NCI-H446 treated with DMSO at 0.1 percent for 48 hours (cell line): ENCODE measurements around the gene TEPSIN.

Experiments
- DNase-seq: peaks from one replicate; lab custom pipeline; 2025; lab: John Stamatoyannopoulos, UW

Gene TEPSIN

DNA sequence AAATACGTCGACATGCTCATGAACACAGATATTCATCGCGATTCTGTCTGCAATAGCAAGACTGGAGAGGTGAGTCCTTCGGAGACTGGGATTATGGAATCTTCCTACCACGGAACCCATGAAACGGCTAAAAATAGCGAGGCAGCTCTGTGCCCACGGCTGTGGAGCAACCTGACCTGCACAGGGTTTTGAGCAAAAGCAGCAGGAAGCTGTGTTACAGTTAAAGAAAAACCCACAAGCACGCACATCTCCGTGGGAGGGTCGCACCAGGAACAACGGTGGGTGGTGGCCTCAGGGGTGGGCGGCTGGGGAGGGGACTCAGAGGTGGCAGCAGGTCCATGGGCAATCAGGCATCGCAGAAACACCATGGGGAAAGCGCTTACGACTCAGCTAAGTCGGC lies 31.4 kb upstream of the TEPSIN start:
- DNase-seq, result no peak

DNA sequence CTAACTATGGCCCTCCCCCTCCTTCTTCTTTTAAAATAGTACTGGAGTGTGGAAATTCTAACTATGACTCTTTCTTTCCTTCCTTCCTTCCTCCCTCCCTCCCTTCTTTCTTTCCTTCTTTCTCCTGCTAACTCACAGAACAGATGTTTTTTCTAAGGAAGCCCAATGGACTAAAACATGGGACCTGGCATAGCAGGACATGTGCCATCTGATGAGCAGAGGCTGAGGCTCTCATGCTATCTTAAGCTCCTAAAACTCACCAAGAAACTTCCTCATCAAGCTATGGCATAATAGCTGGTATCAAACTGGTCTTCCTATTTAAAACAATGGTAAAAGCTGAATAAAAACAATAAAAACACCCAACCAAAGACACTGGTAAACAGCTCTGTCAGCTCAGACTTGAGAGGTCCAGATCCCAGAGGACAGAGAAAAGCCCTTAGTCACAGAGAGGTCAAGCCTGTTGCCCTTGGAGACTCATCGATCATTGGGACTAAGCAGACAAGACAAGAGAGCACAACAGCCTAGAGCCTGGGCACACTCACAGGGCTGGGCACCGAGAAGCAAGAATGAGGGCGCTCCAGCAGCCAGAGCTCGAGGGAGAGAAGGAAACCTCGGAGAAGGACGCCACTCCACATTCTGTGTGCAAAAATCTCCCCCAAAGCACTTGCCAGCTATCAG lies 28.7 kb upstream of the TEPSIN start:
- no peak for DNase-seq

DNA sequence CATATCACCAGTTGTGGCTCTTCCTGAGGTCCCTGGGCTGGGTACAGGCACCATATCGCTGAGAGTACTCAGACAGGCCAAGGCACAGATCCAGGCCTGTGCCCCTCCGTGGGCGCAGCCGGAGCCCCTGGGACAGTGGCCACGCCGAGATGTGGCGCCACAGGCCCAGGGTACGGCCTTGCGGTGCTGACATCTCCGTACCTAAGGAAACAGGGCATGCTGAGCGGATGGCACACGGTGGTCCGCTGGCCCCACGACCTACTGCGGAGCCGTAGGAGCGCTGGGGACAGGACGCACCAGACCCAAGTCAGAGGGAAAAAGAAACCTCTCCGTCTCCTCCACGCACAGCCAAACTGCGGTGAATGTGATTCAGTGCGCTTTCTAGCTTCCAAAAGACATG lies 26.7 kb upstream of the TEPSIN start:
- no peak for DNase-seq

DNA sequence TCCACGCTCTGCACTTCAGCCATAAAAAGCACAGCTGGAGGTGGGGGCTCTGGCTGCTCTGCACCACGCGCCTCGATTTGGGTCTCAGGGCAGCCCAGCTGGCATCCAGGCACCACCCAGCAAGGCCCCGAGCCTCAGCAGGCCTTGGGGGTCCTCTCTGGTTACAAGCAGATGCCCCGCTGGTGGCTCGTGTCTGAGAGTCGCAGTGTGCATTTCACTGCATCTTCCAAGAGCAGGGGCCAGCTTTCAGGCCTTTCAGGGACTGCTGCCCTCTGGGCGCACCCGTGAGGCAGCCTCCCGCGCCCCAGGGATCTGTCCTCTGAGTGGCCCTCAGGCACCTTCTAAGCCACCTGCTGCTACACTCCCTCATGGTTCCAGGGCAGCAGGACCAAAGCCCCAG lies 25.8 kb upstream of the TEPSIN start:
- no peak for DNase-seq

DNA sequence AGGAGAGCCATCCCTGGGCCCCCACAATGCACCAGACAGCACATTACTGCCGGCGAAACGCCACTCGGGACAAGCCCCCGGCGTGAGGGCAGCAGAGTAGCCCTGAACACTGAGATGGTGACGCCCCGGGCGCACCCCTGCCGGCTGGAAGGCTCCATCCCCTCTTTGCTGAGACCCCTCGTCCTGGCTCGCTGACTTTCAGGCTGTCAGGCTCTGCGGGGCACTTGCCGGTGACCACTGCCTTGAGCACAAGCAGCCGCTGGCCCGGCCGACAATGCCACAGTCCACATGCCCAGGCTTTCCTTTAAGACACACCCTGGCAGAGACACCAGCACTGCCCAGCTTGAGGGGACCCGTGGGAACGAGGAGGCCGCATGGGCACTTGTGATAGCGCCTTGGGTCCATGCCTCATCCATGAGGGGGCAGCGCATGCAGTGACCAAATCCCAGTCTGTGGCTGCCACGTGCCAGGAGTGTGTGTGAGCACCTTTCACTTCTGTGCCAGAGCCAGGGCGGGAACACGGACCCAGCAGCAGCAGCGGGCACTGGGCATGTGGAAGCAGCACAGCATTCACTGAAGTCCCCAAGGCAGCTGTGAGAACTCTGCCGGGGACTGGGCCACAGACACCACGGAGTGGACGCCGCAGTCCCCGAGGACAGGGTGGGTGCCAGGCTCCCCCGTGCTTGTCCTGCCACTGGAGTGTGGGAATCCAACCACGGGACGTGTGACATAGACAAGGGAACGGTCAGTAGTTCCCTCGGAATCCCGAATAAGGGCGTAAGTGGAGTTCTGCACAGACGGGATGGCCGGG lies 24.7 kb upstream of the TEPSIN start:
- DNase-seq, result no peak

DNA sequence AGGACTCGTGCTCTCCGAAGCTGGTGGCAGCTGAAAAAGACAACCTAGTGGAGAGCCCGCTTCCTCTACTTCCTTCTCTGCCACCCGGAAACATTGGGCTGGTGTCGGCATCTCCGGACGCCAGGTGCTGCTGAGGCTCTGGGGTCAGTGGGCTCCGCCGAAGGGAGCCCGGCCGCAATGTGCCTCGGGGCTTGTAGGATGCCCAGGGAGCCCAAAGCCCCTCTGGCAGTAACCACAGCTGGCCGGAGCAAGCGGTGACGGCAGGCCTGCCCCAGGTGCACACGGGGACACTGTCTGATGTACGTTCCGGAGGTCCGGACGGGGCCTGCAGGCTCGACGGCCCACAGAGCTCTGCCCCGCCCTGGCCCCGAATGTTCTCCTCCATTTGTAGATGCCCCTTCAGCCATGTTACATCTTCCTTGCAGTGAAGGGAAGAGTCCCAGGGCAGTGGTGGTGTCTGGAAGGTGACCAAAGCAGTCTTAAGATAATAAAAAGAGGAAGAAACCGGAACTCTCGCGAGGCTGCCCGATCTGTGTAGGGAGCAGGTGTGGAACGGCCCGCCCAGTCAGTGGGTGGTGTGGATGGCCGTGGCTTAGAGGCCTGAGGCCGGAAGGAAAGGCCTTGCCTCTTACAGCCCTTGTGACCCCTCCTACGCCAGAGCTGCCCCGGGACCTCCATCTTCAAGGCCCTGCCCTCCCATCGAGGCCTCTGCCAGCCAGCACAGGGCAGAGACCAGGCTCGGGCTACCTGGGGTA lies 22.9 kb upstream of the TEPSIN start:
- no peak for DNase-seq

DNA sequence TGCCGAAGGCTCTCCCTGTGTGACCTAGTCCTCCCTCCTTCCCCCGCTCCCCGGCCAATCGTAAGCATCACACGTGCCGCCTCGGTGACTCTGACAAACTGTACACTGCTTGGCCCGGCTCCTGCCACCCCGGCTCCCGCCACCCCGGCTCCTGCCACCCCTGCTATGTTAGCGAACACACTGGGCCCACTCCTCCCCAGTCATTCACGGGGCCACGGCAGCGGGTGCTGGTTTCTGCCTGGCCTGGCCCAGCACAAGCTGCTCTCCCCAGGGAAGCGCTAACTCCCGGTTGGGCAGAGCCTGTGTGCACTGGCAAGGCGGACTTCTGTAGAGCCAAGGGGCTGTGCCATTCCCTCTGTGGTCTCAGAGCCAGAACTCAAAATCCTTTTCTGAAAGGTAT lies 22.2 kb upstream of the TEPSIN start:
- no peak for DNase-seq

DNA sequence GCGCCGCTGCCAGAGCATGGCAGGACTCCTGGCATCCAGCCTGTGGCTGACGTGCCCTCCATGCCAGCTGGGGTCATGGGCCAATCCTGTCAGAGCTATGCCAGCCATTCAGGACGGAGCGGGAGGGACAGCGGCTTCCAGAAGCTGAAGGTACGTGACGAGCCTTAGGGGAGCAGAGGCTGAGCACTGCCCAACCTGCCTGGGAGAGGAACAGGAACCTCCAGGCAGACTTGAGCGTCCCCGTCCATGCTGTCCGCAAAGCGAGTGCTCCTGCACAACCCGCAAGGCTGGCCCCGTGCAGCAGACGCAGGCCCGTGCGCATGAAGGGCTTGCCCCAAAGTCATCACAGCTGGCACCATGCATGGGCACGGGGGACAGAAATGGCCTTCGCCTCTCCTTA lies 21.8 kb upstream of the TEPSIN start:
- DNase-seq, result no peak

DNA sequence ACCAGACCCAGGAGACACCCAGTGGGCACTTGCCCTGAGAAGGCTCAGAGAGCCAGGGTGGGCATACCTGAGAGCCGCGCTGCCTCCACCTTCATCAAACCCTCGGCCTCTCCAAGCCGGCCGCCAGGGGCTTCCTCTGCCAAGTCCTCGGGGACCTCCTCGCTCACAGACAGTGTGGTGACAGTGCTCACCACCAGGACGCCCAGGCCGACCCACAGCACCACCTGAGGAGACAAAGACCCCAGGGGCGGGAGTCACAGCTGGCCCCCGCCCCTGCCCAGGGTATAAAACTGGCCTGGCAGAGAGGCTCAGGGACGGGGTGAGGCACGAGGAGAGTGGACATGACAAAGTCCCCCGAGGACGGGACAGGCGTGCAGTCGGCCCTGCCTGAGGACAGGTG lies 21.3 kb upstream of the TEPSIN start:
- no peak for DNase-seq

DNA sequence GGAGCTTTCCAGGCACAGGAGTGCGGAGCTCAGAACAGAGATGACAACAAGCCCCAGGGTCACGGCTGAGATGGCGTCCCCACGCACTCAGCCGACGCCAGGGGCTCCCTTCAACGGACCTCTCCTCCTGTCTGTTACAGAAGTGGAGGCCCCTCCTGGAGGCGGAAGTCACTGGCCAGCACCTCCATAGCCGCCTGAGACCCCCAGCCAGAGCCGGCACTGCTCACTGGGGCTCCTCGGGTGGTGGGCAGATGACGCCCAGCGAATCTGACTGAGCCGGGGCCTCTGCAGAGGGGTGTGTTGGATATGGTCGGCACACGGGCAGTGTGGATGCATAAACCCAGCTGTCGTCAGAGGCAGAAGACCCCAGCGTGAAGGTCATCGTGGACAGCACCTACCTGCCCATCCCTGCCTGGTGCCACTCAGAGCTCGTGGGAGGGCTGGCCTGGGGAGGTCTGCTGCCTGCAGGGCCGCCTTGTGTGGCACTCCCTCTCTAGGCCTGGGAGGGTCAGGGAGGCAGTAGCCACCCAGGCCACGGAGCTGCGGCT lies 20.3 kb upstream of the TEPSIN start:
- no peak for DNase-seq

DNA sequence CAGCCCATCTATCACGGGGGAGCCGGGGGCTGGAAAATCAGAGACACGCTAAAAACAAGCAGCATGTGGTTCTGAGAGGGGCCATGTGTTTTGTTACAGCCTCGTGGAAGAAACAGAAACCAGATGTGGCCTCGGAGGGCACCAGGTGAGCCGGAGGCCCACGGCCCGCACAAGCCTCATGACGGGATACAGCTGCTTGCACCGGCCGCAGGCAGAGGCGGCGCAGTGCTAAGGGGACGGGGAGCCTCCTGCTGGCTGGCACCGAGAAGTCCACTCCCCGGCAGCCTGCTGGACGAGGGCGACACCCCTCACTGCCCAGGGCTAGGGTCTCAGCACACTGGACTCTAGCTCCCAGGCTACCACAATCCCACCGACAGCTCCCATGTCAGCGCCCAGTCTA lies 19.4 kb upstream of the TEPSIN start:
- no peak for DNase-seq

DNA sequence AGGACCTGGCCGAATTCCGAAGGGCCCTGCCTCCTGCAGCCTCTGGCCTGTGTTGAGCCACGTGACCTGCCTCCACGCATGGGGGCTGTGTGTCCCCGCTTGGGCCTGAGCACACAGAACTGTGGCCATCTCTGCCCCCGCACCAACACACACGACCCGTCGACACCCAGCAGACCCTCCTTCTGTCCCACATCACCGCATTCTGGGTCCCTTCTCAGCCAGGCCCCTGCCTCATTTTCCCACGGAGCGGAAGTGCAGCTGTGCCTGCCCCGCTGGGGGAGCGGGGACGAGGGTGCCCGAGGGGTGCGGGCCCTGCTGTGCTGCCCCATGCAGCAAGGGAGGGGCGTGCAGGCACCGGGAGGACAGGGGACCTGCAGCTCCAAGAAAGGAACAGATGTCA lies 18.7 kb upstream of the TEPSIN start:
- no peak for DNase-seq

DNA sequence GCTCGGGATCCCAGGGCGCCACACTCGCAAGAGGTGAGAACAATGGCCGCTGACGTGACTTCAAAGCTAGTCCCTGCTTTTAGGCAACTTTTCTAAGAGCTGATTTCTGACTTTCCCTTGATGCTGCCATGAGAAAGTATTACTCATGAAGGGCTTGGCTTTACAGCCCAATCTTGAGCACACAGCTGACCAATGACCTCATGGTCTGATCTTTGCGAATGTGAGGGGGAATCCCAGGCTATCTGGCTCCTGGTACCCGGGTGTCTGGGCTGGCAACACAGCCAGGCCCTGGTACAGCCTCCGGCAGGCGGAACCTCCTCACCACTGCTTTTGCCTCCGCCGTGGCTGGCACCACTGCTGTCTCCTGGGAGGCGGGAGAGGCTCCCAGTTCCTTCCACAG lies 17.8 kb upstream of the TEPSIN start:
- DNase-seq, result no peak

DNA sequence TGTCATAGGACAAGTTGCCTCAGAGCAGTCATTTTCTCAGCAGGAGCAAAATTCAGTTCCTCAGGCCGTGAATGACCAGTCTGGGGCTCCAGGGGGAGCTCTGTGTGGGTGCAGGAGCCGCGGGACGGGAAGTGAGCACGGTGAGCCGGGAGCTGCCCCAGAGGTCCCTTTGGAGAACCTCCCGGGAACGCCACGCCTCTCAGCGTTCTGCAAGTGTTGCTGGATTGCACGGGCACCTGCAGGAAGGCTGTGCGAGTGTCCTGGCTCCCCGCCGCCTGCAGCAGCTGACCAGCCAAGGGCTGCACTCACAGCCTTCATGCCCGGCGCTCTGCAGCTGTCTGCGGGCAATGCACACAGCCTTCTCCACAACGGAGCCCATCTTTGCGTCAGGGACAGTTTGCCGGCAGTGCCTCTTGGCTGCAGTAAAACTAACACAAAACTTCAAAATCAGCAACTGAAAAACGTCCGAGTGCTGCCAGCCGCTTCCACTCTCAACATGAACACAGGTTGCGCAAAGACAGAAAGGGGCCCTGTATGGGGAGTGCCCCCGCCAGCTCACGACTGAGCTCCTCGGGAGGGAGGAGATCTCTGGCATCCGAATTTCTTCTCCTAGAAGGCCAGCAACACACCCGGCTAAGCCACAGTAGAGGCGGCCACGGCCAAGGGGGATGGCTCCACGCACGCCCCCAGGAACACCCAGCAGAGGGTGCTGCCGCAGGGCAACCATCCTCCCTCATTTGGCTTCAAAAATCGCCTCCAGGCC lies 16.3 kb upstream of the TEPSIN start:
- no peak for DNase-seq

DNA sequence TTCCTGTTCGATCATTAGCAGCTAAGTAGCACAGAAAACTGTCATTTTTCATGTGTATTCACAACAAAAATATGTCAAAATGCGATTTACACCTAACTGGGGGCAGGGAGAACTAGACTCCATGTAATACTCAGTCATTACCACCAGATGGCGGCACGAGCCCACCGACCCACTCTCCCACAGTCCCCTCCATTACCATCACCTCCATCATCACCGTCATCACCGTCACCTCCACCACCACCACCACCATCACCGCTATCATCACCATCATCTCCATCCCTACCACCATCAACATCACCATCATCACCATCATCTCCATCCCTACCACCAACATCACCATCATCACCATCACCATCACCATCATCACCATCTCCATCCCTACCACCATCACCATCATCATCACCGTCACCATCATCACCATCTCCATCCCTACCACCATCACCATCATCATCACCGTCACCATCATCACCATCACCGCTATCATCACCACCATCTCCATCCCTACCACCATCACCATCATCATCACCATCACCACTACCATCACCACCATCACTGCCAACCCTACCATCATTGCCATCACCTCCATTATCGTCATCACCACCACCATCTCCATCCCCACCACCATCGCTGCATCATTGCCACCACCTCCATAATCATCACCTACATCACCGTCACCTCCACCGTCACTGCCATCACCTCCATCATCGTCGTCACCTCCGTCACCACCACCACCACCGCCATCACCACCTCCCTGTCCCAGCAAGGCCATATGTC lies 14.7 kb upstream of the TEPSIN start:
- DNase-seq, result peak; percentile 56

DNA sequence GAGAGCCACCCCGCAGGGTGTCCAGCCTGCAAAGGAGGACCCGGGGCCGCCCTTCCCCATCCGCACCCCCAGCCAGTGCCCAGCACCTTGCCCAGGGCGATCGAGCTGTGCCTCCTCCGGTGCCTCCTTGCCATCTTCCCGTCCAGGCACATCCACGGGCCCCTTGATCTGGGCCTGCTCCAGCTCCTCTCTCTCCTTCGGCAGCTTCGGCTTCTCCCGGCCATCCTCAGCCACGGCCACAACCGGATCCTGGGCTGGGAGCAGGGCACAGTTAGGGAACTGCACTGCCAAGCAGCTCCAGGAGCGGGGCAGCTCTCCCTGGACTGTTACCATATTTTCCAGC lies 14.1 kb upstream of the TEPSIN start:
- DNase-seq, result no peak

DNA sequence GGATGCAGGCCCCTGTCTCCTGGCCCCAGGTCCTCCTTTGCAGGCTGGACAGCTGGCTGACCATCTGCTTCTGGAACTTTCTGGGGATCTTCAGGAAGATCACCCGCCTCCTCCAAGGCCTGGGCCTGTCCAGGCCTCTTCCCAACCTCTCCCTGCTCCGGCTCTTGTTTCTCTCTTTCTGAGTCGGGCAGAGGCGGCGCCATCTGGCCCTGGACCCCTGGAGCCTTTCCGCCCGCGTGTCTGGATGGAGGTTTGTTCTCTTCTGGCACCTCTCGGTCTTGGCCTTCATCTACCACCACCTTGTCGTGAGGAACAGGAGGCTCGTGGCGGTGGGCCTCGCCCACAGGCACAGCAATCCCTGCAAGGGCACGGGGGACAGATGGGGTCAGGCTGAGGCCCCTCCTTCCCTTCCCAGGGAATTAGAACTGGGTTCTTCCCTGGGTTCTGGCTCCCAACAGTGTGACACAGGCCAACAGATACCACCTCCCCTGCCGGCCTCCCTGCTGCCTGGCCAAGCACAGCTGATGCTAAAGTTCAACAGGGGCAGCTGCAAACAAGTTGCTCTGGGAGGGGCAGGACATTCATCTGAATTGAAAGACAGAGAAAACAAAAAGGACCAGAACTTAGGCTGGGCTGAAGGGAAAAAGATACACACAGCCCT lies 13.6 kb upstream of the TEPSIN start:
- DNase-seq, result peak; percentile 71

DNA sequence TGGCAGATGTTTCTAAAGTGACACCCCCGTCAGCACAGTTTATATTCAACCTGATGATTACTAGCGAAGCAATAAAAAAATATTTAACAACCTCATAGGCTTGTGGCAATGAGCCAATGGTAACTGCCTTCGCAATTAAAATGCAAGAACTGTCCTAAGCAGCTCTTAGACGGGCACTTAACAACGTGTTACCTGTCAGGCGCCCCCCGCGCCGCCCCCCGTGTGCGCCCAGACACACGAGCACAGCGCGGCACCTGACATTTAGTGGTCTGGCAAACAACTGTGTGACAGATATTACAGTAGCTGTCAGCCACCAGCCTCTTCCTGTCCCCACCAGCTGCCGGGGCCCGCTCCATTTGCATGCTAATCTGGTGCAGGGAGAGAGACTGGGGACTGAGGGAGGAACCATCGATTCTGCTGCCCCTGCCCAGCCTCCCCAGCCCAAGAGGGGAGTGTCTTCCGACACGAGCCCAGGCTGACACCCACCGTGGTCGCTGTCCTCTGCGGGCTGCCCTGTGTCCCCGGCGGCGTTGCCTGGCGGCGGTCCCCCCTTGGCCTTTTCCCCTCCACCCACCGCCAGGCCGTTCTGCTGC lies 12.9 kb upstream of the TEPSIN start:
- peak; percentile 60 for DNase-seq

DNA sequence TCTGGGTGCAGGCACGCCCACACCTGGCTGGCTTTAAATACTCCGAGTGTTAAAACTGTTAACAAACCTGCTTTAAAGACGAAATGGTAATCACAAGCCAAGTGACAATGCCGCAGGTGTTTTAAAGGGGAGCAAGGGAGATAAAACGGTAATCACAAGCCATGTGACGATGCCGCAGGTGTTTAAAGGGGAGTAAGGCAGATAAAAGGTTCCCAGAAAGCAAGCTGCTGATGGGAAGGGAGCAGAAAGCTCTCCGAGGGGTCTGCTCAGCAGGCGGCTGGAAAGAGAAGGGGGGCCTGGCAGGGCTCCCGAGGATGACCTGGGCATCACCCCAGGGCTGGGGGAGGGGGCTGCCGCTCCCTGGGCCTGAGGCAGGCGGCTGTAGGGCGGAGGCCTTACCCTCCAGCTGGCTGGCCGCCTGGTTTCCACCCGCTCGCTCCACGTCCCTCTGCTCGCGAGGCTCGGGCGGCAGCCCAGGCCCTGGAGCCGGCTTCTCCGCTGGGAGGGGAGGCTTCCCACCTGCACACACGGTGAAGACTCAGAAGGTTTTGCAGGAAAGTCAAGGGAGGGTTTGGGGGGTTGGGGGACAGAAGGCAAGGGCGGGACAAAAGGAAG lies 12.3 kb upstream of the TEPSIN start:
- DNase-seq, result peak; percentile 60
